Measurements from ENCODE around the gene PAGR1.

DNA sequence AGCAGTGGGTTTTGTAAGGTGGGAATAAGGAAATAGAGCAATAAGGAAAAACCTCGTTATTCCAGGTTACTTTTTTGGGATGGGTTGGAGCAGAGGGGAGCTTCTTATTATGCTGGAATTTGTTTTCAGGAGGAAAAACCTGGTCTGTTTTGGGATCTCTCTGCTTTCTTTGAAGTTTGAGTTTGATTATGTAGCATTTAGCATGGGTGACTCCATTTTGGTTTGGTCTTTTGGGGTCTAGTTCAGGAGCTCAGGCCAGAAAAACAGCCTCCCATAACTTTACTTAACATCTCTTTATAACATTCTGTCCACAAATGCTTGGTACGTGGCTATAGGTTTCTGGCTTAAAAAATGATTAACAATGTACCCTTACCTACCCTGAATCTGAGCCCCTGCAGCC lies 46.4 kb upstream of the PAGR1 start:
- TF ChIP-seq, protein P1, sequence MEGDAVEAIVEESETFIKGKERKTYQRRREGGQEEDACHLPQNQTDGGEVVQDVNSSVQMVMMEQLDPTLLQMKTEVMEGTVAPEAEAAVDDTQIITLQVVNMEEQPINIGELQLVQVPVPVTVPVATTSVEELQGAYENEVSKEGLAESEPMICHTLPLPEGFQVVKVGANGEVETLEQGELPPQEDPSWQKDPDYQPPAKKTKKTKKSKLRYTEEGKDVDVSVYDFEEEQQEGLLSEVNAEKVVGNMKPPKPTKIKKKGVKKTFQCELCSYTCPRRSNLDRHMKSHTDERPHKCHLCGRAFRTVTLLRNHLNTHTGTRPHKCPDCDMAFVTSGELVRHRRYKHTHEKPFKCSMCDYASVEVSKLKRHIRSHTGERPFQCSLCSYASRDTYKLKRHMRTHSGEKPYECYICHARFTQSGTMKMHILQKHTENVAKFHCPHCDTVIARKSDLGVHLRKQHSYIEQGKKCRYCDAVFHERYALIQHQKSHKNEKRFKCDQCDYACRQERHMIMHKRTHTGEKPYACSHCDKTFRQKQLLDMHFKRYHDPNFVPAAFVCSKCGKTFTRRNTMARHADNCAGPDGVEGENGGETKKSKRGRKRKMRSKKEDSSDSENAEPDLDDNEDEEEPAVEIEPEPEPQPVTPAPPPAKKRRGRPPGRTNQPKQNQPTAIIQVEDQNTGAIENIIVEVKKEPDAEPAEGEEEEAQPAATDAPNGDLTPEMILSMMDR (IDR thresholded peaks at IDR 0.05; ENCODE audit: poor library complexity, severe bottlenecking) = no peak
- TF ChIP-seq POLR2AphosphoS5 (IDR thresholded peaks at IDR 0.05) (no peak), EP300 (conservative IDR thresholded peaks at IDR 0.05; ENCODE audit: poor library complexity, severe bottlenecking) (no peak)
